Stimulated activated CD8-positive, alpha-beta memory T cell treated with anti-CD3 and anti-CD28 coated beads, Interleukin-15, amount 100 ng/mL, for 48 hours (primary cell): ENCODE data around the gene DIAPH3.

Experiments used
- DNase-seq, 2 donors: peaks; one replicate each; pipeline ENCODE4 v3.0.0-alpha.2; 2020; ENCODE audit warnings: low read depth in 2 of 2

The DIAPH3 gene

DNA sequence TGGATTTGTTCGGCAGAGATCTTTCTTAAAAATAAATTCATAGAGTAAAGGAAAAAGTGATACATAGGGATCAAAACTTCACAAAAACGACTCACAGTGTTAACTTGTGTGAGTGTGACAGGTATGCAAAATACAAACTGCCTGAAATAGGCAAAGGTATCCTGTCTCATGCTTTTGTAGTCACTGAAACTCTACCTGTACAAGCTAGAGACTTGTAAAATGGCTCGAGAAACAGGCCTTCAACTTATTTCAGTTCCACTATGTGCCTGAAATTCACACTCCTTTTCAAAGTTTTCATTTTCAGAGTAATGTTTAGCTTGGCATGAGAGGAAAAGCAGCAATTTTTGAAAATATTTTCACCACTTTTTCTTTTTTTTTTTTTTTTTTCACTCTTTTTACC is 290.4 kb downstream of the DIAPH3 start:
- no peak for DNase-seq

DNA sequence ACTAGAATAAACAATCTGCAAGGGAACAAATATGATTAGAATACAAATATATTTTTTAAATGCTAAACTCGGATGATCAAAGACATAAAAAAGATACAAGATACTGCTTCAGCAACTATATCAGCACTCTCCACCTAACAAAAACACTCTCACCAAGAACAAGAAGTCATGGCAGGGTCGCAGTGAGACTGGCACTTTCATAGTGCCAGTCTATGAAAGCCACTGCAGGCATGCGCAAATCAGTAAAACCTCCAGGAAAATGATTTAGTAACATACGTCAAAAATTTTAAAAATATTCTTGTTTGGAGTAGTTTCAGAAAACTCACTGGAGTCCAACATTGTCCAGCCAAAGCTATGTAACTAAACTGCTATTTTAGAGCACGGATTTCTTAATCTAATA is 295.9 kb downstream of the DIAPH3 start:
- no peak for DNase-seq

DNA sequence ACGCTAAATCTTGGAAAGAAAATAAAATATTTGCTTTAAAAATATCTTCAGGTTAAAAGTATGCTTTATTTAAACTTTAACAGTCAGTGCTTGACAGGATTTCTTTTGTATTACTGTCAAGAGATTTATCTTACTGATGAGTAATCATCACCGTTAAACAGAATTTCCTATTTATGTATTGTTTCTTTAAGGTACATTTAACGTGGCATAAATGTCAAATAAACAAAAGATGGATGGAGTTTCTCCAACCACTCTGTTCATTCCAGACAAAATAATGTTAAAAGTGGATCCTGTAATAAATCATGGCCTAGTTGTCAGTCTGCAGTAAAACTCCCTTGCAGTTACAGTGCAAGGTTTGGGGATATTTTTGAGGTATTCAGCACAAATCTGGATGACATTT is 298.3 kb downstream of the DIAPH3 start:
- DNase-seq: no peak

DNA sequence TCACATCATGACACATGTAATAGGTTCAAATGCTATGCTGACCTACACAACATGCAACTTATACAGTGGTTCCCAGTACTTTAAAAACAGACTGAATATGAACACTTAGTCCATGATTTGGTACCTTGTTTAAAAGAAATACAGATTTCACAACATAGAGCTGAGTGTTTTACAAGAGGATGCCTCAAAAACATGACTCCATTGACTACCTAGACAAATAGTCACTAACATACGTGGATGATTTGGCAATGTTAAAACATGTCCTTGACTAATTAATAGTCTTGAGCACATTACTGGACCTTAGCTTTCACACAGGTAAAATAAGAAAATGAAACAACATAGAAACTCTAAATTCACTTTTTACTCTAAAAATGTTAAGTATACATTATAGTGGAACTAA is 300.1 kb downstream of the DIAPH3 start:
- DNase-seq: no peak

DNA sequence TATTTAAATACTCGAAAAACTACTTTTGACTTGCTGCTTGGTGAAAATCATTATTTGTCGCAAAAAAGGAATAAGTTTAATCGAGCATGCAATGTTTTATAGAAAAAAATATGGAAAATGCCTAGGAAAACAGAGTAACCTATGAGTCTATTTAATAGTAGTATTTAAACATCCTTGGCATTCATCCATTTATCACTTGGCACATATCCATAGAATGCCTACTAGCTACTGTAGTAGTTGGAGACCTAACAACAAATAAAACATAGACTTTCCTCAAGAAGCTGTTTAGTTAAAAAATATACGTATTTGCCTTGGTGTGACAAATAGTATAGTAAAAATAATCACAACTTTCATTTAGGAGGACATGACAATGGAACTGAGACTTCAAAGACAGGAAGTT is 302.1 kb downstream of the DIAPH3 start:
- DNase-seq: no peak

DNA sequence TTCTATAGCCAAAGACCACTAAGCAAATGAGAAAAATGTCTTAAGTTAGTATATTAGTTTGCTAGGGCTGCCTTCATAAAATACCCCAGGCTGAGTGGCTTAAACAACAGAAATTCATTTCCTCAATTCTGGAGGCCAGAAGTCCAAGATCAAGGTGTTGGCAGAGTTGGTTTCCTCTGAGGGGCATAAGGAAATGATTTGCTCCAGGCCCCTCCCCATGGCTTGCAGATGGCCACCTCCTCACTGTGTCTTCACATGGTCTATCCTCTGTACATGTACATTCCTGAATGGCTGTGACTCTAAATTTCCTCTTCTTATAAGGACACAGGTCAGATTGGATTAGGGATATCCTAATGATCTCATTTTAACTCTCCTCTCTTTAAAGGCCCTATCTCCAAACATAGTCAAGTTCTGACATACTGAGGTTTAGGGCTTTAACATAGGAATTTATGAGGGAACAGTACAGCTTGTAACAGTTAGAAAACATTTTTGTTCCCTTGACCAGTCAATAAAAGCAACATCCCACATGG is 307.4 kb downstream of the DIAPH3 start:
- no peak for DNase-seq

DNA sequence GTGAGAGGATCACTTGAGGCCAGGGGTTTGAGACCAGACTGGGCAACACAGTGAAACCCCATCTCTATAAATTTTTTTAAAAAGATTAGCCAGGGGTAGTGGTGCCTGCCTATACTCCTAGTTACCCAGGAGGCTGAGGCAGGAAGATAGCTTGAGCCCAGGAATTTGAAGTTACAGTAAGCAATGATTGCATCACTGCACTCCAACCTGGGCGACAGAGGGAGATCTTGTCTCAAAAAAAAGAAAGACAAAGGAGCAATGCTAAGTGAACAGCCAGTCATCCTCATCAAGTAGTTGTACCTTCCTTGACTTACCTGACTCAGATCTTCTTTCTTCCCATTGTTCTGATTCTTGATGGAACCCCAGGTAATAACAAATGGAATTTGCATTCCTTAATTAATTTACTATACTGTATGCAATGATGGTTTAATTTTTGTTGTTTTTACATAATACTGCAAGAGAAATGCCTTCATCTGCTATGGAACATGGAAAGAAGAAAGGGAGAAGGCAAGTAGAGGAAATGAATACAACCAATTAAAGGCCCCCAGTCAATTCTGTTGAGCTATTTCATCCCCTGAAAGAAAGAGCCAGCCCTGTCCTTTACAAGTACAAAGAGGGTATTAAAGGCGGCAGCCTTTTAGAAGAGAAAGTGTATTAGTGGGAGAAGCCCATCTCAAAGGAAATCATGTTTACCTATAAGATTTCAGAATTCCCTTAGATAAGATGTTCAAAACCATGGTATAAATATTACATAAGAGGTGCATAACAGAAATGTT is 316.7 kb downstream of the DIAPH3 start:
- no peak for DNase-seq

DNA sequence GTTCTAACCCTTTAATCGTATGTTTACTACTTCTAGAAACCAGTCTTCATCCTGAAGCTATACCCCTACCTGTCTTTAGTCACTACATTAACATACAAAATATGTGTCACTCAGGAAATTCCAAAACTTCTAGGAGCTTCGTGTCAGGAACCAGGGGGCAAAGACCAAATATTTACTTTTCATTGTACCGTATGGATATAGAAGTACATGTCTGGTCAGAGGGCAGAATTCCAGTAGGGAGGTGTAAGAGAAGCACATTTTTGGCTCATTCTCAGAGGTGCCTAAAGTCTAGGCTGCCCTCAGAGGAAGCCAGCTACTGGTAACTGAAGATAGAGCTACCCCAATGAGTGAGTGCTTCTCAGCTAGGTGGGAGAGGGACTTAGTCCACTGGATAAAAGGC is 320.7 kb downstream of the DIAPH3 start:
- DNase-seq: no peak

DNA sequence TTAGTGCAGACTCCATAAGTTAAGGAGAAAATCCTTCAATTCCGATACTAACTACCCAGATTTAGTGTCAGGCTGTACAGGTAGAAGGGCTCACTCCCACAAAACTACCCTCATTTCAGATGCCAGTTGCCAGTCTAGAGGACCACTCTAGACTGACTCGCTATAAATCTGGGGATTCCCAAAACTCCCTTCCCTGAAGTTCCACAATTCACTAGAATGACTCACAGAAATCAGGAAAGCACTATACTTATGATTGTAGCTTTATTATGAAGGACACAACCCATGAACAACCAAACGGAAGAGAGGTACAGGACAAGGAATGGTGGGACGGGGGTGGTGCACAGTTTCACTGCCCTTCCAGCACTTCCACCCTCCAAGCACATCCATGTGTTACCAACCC is 321.2 kb downstream of the DIAPH3 start:
- DNase-seq: no peak

DNA sequence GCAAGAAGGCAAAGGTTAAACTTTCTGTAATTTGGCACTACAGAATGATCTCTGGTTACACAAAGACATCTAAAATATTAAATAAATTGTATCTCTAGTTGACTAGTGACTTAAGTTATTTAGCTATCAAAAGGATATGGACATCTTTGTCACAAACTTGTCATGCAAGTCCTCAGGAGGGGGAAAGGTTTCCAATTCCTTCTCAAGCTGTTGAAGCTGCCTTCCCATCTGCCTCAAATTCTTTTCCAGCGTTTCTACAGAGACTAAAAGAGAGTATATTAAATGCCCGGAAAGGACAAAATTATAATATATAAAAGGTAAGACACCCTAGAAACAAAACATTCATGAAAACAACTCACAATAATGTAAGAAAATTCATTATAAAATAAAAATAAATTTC is 324.5 kb downstream of the DIAPH3 start:
- no peak for DNase-seq

DNA sequence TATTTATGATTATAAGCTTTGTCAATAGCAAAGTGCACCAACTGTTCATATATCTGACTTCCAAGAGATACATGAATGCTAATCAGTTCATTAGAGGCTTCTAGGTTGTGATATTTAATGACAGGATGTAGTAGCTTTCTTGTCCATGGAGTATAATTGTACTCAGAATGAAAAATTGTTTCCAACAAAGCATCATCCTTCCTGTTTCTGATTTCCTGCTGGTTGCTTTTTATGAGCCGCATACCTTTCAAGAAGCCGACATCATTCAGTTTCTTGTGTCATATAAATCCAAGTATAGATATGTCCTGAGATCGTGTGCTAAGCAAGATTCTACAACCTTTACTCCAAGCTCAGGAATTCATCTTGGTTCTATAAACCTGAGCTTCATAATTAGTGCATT is 326.6 kb downstream of the DIAPH3 start:
- no peak for DNase-seq

DNA sequence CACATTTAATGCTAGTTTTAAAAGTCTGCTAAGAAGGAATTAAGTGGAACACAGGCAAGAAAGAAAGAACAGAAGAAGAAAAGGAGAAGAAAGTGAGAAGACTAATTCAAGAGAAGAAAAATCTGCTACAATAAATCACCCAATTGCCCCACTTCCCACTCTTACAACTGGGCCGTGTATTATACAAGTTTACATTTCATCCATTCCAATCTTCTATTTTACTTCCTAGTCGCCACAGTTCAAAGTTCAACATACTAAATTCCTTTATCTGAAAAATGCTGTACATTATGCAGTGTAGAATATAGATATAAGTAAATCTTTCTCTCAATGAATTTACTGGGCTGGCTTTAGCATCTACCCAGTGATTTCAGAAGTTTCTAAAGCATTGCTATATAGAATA is 328.2 kb downstream of the DIAPH3 start:
- DNase-seq: no peak

DNA sequence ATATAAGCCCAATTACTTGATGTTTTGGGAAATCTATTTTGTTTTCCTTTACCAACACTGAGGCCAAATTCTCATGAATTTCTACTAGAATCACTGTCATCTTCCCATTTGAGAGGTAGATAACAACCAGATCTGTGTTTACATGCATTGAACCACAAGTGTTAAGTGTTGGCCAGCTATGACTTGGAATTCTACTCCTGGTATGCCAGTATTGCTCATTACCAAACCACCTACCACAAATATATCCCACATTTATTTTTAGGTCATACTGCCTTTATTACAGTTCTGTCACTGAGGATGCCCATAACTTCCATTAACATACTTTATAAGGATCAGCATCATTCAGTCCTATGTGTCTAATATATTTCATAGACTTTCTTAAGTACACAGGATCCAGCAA is 328.9 kb downstream of the DIAPH3 start:
- no peak for DNase-seq

DNA sequence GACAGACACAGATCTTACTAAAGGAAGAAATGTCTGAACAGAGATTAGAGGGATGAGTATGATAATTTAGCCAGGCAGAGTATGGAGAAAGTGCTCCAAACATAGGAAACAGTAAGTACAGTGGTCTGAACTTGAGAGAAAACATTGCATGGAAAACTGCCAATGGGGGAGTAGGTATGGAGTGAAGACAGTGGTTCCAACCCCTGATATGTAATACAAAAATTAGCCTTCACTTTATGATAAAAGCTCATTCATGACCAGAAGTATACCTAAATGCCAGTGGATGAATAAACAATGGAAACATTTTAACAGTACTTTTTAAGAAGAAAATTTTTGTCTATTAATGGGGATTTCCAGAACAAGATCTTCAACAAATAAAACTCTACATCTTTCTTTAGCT is 334.0 kb downstream of the DIAPH3 start:
- DNase-seq: no peak

DNA sequence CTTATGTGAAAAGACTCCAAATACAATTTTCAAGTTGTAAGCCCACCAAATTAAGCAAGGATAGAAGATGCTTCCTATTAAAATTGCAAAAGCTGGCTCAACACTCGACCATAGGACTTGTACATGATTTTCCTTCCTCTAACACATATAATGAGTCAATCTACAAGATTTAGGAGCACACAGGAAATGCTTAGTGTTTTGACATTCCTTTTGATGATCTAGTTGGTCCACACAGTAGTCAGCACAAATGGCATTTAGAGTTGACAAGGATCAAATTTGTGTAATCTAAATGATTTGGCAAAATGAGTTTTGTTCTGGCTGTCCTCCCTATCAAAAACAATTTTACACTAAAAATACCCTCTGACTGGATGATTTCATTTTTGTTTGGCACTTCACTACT is 340.2 kb downstream of the DIAPH3 start:
- no peak for DNase-seq

DNA sequence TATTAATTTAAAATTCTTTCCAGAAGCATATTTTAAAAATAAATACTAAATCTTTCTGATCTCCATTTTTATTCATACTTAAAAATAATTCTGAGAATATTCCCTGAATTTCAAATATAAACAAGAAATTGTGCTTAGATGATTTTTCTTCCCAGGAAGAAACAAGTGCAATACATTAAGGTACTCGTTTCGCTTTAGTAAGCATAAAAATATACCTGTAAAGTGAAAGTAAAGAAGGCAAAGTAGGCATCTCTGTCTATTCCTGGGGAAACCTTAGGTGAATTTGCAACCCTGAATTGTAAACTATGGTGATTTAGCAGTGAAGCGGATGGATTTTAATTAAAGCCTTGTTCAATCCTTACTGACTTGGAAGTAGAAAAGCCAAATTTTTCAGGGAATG is 354.2 kb downstream of the DIAPH3 start:
- no peak for DNase-seq

DNA sequence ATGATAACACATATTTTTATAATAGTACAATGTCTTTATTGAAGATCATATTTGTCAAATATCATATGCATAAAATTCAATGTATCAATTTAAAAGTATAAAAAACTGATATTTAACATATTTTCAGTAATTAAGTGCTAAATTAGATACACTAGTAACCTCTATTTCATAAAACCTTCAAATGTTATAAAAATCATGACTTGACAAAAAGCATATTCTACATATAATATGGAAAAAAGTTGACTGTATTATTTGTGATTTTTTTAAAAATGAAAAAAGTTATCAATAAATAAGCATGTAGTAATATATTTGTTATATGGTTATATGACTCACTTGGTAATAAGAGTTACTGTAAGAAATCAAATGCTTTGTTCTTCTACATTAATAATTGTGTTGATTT is 356.9 kb downstream of the DIAPH3 start:
- no peak for DNase-seq

DNA sequence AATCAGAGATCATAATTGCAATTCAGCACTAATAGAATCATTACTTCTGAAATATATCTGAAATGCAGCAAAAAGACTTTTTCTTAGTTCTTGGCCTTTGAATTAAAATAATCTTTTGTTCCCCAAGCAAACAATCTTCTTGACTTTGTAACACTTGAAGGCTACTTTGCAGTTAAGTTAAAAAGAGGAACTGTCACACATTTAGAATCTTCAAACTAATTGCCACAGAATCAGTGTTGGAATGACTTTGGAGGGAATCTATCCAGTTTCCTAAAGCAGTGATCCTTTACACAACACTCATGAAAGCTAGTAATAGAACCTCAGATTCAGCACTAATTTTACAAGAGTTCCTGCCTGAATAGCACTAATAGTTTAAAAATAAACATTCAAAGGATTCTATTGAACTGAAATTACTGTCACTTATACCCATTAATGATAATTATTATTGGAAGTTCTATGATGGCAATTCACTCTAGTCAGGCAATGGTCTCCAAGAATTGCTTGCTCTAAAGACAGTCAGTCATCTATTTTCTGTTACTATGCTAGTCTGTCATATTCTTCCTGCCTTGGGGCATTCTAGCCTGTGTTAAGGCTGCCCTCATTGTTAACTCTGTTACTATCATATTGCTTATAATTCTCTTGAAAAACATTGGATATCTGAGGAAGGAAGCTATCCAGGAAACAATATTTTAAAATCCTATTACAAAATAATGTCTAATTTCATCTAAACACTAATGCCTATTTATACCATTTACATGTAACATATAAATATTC is 362.4 kb downstream of the DIAPH3 start:
- DNase-seq: no peak

DNA sequence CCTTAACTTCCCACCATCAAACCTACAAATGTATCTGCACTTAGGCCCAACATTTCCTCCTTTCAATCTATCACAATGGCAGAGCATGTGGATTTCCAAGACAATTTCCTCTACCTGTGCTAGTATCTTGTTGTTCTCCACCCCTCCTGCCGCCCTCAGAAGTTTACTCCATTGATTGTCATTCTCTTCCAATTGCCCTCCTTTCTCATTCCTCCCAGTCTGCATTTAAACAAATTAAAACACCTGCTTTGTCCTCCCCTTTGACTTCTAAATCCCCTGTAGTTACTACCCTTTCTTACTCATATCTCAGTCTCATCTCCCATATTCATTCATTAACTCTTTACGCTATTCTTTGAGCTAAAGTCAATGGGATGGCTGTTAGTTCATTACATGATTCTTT is 370.6 kb downstream of the DIAPH3 start:
- no peak for DNase-seq

DNA sequence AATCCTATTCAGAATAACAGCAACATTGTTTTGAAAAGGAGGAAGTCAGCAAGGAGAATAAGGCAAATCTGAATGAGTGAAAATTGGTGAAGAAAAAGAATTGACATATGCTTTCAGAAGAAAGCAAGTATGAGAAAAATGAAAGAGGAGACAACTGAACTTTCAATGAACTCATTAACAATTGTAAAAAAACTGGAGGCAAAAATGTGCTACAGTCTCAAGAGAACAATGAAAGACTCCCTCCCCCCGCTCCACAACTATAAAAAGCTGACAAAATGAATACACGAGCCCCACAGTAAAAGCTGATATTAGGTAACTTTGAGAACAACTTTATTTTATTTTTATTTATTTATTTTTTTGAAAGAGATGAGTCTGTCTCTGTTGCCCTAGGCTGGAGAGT is 373.1 kb downstream of the DIAPH3 start:
- DNase-seq: no peak

DNA sequence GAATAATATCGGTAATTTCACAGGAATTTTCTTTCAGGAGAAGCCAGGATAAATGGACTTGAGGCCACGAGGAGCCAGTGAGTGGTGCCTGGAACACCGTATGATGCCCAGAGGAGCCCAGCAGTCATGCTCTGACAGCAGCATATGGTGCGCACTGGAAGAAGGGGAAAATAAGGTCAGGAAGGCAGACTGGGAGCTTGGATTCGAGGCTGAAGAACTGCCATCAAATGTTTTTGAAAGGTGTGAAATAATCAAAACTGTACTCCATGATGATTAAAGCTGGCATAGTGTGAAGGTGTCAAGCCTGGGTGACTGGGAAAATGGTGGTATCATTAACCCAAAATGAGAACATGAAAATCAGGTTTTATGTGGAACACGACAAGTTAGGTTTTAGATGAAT is 374.2 kb downstream of the DIAPH3 start:
- no peak for DNase-seq

DNA sequence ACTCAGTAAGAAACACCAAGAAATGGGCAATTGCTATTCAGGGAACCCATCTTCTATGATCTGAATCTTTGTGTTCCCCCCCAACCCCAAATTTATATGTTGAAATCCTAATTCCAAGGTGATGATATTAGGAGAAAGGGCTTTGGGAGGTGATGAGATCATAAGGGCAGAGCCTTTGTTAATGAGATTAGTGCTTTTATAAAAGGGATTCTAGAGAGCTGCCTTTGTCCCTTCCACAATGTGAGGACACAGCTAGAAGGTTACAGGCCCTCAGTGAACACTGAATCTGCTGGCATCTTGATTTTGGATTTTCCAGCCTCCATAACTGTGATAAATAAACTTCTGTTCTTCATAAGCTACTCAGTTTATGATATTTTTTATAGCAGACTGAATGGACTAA is 376.0 kb downstream of the DIAPH3 start:
- no peak for DNase-seq

DNA sequence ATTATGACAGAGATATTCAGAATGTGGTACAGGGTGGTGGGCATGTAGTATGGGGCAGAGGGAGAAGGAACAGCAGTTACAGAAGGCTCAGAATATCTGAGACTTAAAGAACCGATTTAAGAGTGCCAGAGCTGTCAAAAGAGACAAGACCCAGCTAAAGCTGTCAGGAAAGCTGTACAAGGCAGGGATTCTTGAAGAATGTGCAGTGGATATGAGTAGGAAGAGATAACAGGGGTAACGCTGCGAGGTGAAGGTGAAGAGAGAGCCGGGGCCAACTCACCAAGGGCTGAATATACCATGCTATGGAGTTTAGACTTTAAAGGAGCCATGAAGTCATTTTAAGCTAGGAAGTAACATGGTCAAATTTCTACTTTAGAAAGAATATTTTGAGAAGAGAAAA is 381.0 kb downstream of the DIAPH3 start:
- no peak for DNase-seq
